Ureter (tissue), 1 donor: ENCODE results near the gene PCDHGC3. TPM values are rescaled to one million over a fixed set of nuclear protein-coding genes. Genes with fewer than 3 reads are reported as not detected.

ENCODE experiments used
- DNase-seq: peaks from one replicate; pipeline ENCODE4 v3.0.0-alpha.2; 2020; ENCODE audit warnings: low spot score
- total RNA-seq: library from RNA; stranded (reverse); gene quantifications from one replicate; pipeline ENCODE4 v1.2.4, GENCODE V29; 2023
- donor health status: DM: yes; HTN: yes; CAD: no.

The PCDHGC3 gene
- total RNA-seq, 1 donor from 2014 or later, result 52.6 TPM

GRCh38 chr5:141508440-141508797 lies 32.7 kb downstream of the PCDHGC3 start:
- DNase-seq, result no peak

GRCh38 chr5:141508798-141509611 lies 33.2 kb downstream of the PCDHGC3 start:
- DNase-seq, result peak; percentile 71

- no peak for DNase-seq
These were observed 34.4 kb downstream of the PCDHGC3 start for GRCh38 chr5:141510160-141510559.

GRCh38 chr5:141510850-141511601 lies 35.3 kb downstream of the PCDHGC3 start:
- DNase-seq, result no peak

GRCh38 chr5:141511771-141512325 lies 36.1 kb downstream of the PCDHGC3 start:
- DNase-seq, result no peak

GRCh38 chr5:141512390-141512910 lies 36.7 kb downstream of the PCDHGC3 start:
- DNase-seq, result peak; percentile 90

GRCh38 chr5:141512911-141513626 lies 37.3 kb downstream of the PCDHGC3 start:
- no peak for DNase-seq

- DNase-seq, result peak; percentile 86
These were observed 38.0 kb downstream of the PCDHGC3 start for GRCh38 chr5:141513627-141514329.

- no peak for DNase-seq
These were observed 38.8 kb downstream of the PCDHGC3 start for GRCh38 chr5:141514330-141515133.

GRCh38 chr5:141515141-141515540 lies 39.4 kb downstream of the PCDHGC3 start:
- DNase-seq, result no peak

- DNase-seq, result no peak
These were observed 40.3 kb downstream of the PCDHGC3 start for GRCh38 chr5:141515946-141516671.

- DNase-seq, result no peak
These were observed 40.9 kb downstream of the PCDHGC3 start for GRCh38 chr5:141516672-141517025.

- no peak for DNase-seq
These were observed 41.5 kb downstream of the PCDHGC3 start for GRCh38 chr5:141517312-141517711.

- DNase-seq, result no peak
These were observed 42.3 kb downstream of the PCDHGC3 start for GRCh38 chr5:141517880-141518617.

- no peak for DNase-seq
These were observed 42.9 kb downstream of the PCDHGC3 start for GRCh38 chr5:141518618-141519015.

- no peak for DNase-seq
These were observed 44.1 kb downstream of the PCDHGC3 start for GRCh38 chr5:141519605-141520565.

- DNase-seq, result no peak
These were observed 45.5 kb downstream of the PCDHGC3 start for GRCh38 chr5:141521244-141521781.

- DNase-seq, result no peak
These were observed 46.5 kb downstream of the PCDHGC3 start for GRCh38 chr5:141522301-141522700.
